DMS153 (cell line): ENCODE results near the gene RAET1G.
"Not testable (repeated sequence)": the region's sequence is repeated elsewhere in the genome, so short reads cannot be mapped to it uniquely, and the experiment has no call there.

Experiments used
- DNase-seq: peaks from one replicate; lab custom pipeline; 2025; lab: John Stamatoyannopoulos, UW

RAET1G gene

DNA sequence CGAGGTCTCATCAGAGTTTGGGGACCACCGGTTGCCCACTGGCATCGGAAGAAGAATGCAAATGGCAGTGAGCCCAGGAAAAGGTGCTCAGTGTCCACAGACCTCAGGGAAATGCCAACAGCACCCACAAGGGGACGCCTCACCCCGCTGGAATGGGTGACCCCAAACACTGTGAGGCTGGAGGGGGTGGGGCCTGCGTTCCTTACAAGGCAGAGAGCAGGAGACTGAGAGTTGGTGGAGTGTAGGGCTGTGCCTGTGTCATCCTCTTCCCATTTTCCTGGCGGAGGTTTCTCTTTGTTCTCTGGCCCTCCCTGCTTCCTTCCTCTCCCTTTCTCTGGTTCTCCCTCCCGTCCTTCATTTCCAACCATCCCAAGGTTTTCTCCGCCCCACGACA lies 31.0 kb upstream of the RAET1G start:
- DNase-seq, result not testable (repeated sequence)

DNA sequence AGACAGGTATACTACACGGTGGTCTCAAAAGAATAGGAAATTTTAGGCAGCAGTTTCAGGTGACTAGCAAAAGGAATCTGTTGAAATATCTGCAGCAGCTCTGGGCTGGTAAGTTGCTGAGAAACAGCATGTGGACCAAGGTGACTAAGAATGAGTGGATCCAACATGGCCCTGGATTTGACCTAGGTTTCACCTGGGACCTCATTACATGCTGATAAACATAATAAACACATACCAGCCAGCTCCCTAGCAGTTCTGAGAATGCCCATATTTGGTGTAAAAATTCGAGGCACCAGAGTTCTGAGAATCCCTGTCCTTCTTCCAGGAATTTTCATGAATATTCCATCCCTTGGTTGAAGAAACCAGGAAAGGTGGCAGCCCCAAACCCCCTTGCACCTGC lies 30.5 kb upstream of the RAET1G start:
- DNase-seq, result not testable (repeated sequence)

DNA sequence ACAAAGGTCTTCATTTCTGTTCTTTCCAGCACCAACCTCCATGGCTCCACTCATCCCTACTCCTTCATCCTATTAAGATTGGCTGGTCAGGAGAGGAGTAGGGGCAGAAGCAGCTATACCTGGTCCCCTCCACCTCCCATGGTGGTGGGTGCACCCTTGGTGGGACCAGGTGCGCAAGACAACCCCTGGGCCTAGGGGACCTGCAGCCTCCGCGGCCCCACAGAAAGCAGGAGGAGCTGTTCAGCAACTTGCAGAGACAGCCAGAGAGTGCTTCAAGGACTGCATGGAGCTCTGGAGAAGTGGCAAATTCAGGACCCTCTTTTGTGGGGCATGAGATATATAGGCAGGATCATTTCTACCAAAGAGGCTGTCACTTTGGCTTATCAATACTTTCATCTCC lies 28.7 kb upstream of the RAET1G start:
- DNase-seq, result no peak

DNA sequence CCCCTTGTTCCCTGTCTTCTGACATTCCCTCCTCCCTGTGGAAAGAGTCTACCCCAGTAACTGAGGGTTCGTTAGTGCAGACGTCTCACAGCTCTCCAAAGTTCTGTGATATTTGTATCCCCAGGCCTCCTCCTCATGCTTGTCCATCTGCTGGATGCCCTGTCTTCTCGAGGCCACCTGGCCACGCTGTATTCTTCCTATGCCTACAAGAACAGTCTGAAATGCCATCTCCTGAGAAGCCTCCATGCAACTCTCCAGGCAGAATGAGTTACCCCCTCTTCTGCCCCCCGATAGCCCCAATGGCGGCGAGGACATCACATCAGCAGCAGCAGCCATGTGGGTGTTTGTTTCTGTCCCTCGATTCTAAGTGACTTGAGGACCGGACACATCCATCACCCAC lies 28.2 kb upstream of the RAET1G start:
- no peak for DNase-seq

DNA sequence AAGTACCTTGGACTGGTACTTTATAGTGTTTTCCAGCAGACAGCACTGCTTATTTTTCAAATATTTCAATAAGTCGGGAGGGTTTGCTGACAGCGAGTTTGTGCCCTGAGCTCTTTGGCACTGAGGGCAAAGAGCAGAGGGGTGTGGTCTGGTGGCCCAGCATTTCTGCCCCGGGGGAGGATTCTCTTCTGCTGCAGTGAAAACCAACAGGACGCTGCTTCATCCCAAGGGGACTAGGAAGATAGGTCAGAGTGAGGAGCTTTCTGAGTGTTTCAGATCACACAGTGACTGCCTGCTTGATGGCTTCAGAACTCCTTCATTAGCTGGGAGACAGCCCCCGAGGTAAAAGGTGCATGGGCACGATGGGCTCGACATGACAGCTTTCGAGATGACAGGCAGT lies 27.5 kb upstream of the RAET1G start:
- DNase-seq, result no peak

DNA sequence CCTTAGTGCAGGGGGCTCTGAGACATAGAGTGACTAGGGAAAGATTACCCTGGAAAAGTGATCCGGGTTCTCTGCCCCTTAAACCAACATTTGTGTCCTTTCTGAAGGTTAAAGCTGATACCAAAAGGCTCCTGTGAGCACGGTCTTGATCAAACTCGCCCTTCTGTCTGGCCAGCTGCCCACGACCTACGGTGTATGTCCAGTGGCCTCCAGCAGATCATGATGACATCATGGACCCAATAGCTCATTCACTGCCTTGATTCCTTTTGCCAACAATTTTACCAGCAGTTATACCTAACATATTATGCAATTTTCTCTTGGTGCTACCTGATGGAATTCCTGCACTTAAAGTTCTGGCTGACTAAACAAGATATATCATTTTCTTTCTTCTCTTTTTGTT lies 25.7 kb upstream of the RAET1G start:
- no peak for DNase-seq

DNA sequence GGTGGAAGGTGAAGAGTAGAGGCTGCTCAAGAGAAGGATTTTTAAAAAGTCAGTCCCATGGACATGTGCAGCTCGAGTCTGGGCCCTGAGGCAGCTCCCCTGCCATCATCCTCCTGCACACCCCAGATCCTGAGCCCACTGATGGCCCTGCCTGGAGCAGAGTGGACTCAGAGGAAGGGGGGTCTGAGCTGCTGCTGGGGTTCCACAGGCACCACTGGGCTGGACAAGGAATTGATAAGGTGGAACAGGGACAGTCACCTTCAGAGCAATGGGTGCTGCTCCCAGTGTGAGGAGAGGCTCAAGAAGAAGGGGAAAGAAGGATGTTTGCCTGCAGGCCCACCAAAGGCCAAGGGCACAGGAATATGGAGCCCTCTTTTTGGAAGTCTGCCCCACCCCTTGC lies 25.1 kb upstream of the RAET1G start:
- no peak for DNase-seq

DNA sequence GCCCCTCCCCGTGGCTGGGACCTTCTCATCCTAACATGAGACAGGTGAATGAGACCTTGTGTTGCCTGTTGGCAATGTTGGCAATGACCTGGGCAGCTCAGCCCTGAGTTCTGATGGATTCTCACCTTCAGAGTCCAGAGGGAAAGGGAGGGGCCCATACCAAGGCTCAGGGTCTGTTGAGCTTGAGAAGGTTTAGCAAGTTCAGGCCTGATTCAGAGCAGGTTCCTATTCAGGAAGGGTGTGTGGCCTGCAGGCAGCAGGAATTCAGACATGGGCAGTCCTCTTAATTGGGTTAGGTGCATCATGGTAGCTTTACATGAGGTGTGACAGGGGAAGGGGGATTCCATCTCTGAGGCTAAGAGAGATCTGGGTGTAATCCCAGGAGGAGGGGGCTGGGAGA lies 24.6 kb upstream of the RAET1G start:
- DNase-seq, result not testable (repeated sequence)

DNA sequence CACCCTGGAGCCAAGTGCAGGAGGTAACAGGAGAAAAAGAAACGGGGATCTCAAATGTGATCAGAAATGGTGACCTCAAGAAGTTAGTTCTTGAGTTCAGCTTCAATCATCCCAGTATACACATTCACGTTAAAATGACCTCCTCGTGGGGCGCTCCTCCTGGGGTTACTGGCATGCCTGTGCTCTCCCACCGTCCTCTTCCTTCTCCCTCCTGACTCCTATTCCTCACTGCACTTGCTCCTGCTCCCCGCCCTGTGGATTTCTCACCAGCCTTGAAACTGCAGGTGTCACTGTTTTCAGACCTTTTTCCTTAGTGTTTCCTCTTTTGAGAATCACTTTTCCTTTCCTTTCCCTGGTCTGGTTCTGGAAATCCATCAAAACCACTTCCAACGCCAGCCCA lies 23.7 kb upstream of the RAET1G start:
- DNase-seq, result not testable (repeated sequence)

DNA sequence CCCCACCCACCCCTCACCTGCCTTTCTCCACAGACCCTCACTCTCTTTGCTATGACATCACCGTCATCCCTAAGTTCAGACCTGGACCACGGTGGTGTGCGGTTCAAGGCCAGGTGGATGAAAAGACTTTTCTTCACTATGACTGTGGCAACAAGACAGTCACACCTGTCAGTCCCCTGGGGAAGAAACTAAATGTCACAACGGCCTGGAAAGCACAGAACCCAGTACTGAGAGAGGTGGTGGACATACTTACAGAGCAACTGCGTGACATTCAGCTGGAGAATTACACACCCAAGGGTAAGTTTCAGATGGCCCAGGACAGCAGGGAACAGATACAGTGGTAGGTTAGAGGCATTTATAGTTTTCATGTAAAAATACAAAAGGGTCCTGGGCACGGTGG lies 22.4 kb upstream of the RAET1G start:
- DNase-seq, result not testable (repeated sequence)

DNA sequence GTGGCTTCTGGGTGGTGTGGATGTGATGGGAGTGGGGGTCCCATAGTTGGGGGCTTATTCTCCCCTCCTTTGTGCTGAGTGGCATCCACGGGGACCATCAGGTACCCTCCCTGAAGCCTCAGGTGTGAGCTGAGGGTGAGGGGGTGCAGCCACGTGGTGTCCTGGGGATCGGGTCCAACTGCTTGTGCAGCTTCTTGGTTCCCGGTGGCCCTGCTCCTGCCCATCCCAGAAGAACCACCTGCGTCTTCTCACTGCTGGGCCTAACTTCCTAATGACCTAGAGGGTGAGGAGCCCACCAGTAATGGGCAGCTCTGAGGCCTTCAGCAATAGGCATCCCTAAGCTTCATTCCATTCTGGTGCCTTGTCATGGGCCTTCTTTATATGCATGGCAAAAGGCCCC lies 20.4 kb upstream of the RAET1G start:
- DNase-seq, result not testable (repeated sequence)

DNA sequence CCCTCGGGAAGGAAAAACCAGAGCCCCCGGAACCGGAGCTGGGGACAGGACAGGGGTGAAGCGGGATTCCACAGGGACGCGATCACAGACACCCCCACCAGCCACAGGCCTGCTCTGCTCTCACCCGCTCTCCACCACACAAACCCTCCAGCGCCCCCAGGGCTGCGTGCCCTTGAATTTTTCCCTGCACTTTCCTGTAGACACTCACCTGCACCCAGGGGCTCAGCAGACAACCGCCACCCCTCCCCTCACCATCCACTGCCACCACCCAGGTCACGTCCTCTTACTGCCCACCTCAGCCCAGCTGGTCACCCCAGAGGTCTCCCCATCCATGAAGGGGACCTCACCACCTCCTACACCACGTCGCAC lies 19.5 kb upstream of the RAET1G start:
- DNase-seq, result no peak

DNA sequence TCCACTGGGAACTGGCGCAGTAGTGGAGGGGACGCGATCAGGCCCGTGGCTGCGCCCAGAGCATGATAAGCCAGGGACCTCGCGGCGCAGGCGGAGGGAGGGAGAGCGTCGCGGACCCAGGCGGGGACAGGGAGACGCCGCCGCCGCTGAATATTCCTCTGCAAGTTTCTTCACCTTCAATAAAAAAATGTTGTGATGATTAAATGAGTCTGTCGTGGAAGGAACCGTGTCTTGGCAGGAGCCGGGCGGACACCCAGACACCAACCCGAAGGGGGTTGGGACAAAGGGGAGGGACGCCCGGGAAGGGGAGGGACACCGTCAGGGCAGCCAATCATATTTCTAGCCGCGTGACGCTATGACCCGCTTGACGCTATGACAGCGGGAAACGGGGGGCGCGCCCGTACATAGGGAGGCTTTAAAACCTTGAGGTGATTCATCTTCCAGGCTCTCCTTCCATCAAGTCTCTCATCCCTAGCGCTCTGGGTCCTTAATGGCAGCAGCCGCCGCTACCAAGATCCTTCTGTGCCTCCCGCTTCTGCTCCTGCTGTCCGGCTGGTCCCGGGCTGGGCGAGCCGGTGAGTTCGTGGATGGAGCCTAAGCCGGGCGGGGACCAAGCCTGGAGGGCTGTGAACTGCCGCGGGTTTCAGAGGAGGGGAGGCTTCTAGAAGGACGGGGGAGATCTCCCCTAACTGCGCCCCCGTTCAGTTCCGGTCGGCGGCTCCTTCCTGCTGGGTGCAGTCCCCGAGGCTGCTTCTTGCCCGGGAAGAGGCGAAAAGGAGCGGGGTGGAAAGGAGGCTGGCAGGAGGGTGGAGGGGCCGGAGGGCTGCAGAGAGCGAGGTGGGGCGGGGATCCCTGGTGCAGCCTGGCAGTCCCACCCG lies 18.9 kb upstream of the RAET1G start, which contains the start of gene ULBP2:
Gene ULBP2, plus strand, starts transcription at position 432 of the 878 bp plus-strand sequence. Its CDS starts 59 bp downstream, at position 491.
- DNase-seq, result peak; percentile 61

DNA sequence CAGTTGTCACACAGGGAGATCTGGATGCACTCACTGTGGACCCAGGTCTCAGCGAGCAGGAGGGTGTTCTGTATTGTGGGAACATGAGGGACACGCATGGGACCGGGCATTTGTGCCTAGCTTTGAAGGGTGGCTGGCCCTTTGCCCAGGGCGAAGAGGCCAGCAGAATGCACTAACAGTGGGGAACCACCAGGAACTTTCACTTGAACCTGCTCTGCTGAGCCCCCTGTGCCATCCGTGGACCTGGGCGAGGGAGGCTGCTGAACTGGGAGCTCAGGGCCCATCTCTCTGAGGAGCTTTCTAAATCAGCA lies 17.7 kb upstream of the RAET1G start:
- DNase-seq, result no peak

DNA sequence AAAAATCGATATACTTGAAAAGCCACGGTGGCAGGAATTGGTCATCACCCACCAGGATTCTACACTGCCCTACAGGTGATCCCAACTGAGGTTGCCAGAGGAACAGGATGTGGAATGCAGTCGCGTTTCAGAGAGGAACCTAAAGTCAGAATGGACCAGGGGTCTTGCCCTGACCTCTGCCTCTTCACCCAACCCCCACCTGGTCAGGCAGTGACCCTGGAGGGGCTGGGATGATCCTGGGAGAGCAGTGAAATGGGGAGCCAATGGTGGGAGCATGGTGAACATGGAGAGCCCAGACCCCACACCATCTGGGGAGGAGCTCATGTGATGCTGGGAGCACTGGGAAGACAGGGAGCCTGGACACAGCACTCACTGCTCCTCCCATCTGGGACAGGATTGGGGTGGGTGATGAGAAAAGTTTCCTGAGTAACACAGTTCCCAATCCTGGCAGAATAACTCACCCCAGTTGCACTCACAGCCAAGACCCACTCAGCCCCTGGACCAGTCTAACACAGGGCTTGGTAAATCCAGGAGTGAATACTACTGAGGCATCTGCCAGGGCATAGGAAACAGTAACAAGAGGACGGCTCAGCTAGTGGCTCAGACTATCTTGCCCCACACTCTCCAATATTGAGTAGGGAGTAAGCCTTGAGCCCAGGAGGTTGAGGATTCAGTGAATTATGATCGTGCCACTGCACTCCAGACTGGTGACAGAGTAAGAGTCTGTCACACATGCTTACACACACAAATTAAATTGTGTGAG lies 17.2 kb upstream of the RAET1G start:
- no peak for DNase-seq

DNA sequence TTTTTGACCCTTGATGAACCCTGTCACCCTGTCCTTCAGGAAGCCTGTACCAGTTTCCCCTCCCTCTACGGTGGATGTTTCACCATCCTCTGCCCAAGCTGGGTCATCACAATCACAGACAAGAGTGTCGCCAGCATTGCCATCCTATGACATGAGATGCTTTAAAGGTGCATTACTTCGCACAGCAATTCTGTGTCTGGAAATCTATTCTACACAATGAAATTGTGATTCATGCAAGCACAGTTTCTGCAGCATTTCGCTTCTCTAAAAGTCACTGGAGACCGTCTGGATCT lies 16.4 kb upstream of the RAET1G start:
- DNase-seq, result no peak

DNA sequence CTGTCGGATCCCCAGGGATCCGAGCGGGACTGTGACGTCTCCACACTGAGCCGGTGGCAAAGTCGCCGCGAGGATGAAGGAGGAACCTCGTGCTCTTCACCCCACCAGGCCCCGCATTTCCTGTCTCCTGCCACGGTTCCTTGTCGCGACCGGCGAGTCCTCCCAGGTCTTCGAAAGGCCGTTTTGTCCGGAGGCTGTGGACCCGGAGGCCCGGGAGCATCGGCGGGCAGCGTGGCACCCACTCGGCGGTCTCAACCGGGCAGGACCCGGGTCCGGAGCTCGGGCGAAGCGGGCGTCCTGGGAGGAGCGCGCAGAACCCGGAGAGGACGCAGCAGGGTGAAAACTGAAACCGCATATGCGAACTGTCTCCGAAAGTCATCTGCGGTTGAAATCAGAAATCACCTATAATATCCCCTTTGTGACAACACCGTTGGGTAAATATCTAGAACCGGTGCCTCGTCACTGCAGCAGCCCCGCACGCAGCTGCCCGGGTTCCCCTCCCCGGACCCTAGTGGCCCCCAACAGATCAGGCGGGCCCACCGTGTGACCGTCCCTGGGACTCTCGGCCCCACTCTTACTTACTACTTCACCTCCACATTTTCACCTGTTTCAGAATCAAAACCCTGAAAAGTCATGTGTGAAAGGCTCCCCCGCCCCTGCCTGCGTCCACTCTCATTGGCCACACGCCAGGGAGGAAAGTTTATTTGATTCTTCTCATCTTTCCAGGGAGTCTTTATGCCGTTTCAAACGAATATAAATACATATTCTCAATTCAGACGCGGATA lies 15.8 kb upstream of the RAET1G start:
- no peak for DNase-seq

DNA sequence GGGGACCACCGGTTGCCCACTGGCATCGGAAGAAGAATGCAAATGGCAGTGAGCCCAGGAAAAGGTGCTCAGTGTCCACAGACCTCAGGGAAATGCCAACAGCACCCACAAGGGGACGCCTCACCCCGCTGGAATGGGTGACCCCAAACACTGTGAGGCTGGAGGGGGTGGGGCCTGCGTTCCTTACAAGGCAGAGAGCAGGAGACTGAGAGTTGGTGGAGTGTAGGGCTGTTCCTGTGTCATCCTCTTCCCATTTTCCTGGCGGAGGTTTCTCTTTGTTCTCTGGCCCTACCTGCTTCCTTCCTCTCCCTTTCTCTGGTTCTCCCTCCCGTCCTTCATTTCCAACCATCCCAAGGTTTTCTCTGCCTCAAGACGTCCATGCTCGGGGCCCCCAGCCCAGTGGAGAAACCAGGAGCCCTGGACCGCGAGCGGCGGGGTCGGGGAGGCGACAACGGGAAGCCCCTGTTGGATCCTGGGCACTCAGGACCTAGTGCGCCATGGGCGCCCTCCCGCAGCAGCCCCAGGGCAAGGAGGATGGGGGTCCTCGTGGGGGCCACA lies 15.2 kb upstream of the RAET1G start:
- DNase-seq, result not testable (repeated sequence)

DNA sequence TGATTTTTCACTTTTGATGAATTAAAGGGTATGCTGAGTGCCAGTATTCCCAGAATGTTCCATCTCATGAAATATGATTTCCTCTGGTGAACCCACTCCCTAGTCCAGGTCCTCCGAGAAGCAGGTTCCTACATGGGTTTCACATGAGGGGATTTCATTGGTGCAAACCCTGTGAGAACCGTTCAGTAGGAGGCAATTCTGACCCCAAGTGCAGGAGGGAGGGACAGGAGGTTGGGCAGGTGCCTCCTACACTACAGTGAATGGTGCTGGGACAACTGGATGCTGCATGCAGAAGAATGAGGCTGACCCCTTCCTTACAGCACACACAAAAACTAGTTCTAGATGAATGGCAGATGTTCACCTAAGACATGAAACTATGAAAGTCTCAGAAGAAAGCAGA lies 13.8 kb upstream of the RAET1G start:
- no peak for DNase-seq

DNA sequence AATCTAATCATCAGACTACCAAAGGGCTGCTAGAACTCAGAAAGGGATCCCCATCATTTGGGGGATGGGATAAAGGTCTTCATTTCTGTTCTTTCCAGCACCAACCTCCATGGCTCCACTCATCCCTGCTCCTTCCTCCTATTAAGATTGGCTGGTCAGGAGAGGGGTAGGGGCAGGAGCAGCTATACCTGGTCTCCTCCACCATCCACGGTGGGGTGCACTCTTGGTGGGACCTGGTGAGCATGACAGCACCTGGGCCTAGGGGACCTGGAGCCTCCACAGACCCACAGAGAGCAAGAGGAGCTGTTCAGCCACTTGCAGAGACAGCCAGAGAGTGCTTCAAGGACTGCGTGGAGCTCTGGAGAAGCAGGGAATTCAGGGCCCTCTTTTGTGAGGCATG lies 12.7 kb upstream of the RAET1G start:
- DNase-seq, result no peak

DNA sequence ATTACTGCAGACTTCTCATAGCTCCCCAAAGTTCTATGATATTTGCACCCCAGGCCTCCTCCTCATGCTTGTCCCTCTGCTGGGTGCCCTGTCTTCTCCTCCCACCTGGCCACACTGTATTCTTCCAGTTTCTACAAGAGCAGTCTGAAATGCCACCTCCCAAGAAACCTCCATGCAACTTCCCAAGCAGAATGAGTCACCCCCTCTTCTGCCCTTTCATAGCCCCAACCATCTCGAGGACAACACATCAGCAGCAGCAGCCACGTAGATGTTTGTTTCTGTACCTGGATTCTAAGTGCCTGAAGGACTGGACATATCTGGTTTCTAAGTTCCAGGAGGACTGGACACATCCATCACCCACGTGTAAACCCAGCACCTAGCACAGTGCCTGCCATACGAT lies 12.3 kb upstream of the RAET1G start:
- no peak for DNase-seq
